Retinal pigment epithelial cell (primary cell): ENCODE results near the gene ZNF213.

Experiments used
- DNase-seq: peaks from one replicate; pipeline ENCODE4 v3.0.0-alpha.2; 2010; ENCODE audit warnings: low read depth
- H3K4me3 ChIP-seq: 2 replicates; pipeline ENCODE4 v1.5.1; 2011; ENCODE audit warnings: mild to moderate bottlenecking, low read length, control low read depth, moderate library complexity
- TF ChIP-seq, protein P1 (sequence below): conservative IDR thresholded peaks from 2 replicates; pipeline ENCODE4 v1.5.1; 2011; ENCODE audit warnings: low read depth, low read length, control low read depth, inconsistent platforms

ZNF213 gene

DNA sequence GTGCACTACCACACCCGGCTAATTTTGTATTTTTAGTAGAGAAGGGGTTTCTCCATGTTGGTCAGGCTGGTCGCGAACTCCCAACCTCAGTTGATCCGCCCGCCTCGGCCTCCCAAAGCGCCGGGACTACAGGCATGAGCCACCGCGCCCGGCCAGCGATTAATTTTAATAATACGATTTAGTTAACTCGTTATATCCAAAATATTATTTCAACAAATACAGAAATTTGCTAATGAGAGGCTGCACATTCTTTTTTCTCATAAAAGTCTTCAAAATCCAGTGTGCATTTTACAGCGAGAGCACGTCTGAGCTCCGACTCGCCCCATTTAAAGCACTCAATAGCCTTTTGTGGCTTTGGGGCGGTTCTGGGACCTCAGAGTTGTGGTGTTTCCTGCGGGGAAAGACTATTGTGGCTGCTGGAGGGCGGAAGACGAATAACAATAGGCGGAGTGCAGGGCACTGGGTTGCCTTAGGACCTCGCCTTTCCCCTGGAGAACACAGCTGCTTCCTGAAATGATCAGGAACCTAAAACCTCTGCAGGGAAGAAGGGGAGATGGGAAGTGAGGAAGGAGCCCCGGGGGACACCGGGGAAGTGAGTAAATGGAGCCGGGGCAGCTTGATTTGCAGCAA, 32.9 kb upstream of the ZNF213 start:
- H3K4me3 ChIP-seq: no peak overlapping the region

DNA sequence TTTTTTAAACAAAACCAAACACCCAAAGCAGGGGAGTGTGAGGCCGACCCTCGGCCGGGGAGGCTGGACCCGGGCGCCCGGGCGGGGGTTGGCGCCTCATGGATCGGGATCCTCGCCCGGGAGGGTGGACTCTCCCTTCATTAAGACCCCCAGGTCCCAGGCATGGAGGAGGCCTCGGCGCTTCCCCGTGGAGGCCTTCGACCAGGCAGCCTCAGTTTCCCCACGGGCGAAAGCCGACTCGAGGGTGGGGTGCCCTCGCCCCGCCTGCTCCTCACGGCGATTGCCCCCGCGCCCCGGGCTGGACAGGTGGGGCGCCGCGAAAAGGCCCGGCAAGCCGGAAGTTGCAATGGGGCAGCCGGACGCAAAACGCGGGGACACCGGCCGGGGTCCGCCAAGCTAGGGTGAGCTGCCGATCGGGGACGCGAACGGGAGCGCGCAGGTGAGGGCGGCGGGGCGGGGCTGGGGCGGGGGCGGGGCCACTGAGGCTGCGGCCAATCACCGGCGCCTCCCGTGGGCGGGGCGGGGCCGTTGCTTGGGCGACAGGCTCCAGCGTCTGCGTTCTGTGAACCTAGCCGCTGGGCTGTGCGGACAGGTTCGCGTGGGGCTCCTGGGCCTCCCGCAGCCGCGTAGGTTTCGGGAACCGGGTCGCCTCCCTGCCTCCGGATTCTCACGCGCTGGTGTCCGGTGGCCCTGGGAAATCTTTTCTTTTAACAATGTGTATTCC, 28.5 kb upstream of the ZNF213 start:
- DNase-seq: no peak
- peak overlapping the region; percentile 75 for H3K4me3 ChIP-seq
- TF ChIP-seq, protein P1, sequence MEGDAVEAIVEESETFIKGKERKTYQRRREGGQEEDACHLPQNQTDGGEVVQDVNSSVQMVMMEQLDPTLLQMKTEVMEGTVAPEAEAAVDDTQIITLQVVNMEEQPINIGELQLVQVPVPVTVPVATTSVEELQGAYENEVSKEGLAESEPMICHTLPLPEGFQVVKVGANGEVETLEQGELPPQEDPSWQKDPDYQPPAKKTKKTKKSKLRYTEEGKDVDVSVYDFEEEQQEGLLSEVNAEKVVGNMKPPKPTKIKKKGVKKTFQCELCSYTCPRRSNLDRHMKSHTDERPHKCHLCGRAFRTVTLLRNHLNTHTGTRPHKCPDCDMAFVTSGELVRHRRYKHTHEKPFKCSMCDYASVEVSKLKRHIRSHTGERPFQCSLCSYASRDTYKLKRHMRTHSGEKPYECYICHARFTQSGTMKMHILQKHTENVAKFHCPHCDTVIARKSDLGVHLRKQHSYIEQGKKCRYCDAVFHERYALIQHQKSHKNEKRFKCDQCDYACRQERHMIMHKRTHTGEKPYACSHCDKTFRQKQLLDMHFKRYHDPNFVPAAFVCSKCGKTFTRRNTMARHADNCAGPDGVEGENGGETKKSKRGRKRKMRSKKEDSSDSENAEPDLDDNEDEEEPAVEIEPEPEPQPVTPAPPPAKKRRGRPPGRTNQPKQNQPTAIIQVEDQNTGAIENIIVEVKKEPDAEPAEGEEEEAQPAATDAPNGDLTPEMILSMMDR: no peak

More for the DNA sequence above, 32.9 kb upstream of the ZNF213 start:
- TF ChIP-seq, protein P1: no peak
- DNase-seq: no peak

DNA sequence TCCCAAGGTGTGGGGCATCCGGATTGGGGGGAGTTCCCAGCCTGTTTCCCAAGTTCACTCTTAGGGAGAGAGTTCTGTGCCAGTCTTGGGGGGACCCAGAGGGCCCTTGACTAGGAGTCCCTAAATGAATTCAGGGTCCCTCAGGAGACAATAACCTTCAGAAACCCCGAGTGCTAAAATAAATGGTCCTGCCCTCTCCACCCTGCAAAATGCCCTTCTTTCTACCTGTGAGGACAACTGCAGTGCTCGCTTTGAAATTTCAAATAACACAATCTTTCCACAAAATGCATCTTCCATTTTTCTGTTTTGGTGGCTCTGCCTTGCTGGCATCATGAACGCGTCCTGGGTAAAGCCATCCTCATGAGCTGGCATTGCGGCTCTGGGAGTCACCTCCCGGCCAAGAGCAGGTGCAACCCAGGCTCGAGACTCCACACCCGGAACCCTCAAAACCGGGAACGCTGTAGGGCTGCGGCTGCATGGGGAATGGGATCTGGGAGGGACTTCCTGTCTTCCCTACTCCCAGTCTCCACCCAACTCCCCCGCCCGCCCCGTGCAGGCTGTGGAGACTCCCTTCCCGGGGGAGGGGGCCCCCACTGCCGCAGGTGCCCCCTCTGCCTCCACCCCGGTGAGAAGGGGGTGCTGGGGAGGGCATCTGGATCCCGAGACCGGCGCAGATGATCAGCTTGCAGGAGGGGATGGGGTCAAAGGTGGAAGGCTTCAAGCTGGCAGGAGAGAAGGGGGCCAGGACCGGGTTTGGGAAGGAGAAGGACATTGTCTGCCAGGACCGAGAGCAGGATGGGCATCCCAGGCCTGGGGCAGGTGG, 22.6 kb upstream of the ZNF213 start, which contains the start of gene ZNF205:
Gene ZNF205 (plus strand): TSS at position 529 of the 823 bp plus-strand sequence. CDS start 845 bp downstream, outside the sequence.
- TF ChIP-seq, protein P1: no peak
- DNase-seq: no peak
- peak within 1 kb of the TSS; percentile 71 for H3K4me3 ChIP-seq

DNA sequence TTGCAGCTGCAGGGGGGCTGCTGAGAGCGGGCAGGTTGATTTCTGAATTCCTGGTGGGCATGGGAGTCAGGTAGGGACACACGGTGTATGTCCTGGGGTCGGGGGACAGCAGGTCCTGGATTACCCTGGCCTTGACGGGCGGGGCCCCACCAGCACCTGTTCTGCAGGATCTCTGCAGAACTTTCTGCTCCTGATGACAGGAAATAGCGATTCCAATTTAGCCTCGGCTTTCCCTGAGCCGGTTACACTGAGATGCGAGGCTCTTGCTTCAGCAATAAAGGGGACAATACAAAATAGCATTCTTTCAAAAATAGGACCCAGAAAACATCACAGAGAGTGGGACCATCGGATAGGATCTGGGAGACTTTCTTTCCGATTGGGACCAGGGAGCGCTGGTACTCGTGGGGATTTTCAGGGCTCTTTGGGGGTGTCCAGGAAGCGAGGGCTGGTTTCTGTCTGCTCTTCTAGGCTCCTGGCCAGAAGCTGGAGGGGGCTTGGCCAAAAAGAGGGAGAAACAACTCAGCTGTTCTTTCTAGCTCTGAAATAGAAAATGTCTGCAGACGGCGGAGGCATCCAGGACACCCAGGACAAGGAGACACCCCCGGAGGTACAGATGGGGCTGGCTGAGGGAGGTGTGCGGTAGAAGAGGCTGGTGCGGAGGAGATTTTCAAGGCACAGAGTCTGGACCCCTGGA, 21.8 kb upstream of the ZNF213 start:
- TF ChIP-seq, protein P1: no peak
- DNase-seq: no peak
- H3K4me3 ChIP-seq: peak overlapping the region; percentile 71

- DNase-seq: no peak
- TF ChIP-seq, protein P1: no peak
- peak overlapping the region; percentile 71 for H3K4me3 ChIP-seq
Observed at GRCh38 chr16:3113765-3114479, 20.9 kb upstream of the ZNF213 start.

GRCh38 chr16:3115003-3115402, 19.8 kb upstream of the ZNF213 start:
- TF ChIP-seq, protein P1: no peak
- no peak overlapping the region for H3K4me3 ChIP-seq
- DNase-seq: no peak
